H1 (cell line): ENCODE results near the gene PSMG2. TPM values are rescaled to one million over a fixed set of nuclear protein-coding genes. Genes with fewer than 3 reads are reported as not detected.

Source experiments
- CTCF ChIA-PET: fragments of 300-600 bp; sonication (Branson Sonifier 250); formaldehyde crosslinking; loops from one replicate; lab custom pipeline; 2021; ENCODE audit not compliant: partially characterized antibody; lab: Charles Lee
- POLR2A ChIA-PET: fragments of 300-600 bp; sonication (Branson Sonifier 250); formaldehyde crosslinking; loops from one replicate; lab custom pipeline; 2021; ENCODE audit warnings: inconsistent platforms; ENCODE audit not compliant: partially characterized antibody; lab: Charles Lee
- DNase-seq, 2 experiments: peaks; one replicate each; pipeline versions ENCODE4 v3.0.0 to v3.0.0-alpha.2; 2010 to 2022; ENCODE audit warnings: low spot score in 2 of 2, low read depth in 1 of 2, mixed read lengths in 1 of 2
- FAIRE-seq: peaks from 2 replicates; lab custom pipeline; 2011; peaks lifted over from hg19 to GRCh38; lab: Jason Lieb, UNC
- H2AFZ ChIP-seq: 2 replicates; pipeline ENCODE4 v1.8.1; 2012; ENCODE audit warnings: low read length, inconsistent platforms
- H2AK5ac ChIP-seq: 2 replicates; pipeline ENCODE4 v1.6.1; 2013; ENCODE audit warnings: low read depth, low read length
- H2BK120ac ChIP-seq: replicated peaks from 2 replicates; pipeline ENCODE3; 2013; ENCODE audit warnings: low read depth, low read length, inconsistent platforms
- H2BK12ac ChIP-seq: 2 replicates; pipeline ENCODE4 v1.6.1; 2013; ENCODE audit warnings: low read depth, low read length
- H2BK15ac ChIP-seq: 2 replicates; pipeline ENCODE4 v1.6.1; 2013; ENCODE audit warnings: low read length
- H2BK20ac ChIP-seq: 2 replicates; pipeline ENCODE4 v1.6.1; 2013; ENCODE audit warnings: low read length
- H2BK5ac ChIP-seq: 2 replicates; pipeline ENCODE4 v1.6.1; 2013; ENCODE audit warnings: low read depth, low read length
- H3K14ac ChIP-seq: 2 replicates; pipeline ENCODE4 v1.6.1; 2013; ENCODE audit warnings: inconsistent platforms; ENCODE audit not compliant: insufficient read length
- H3K18ac ChIP-seq: 2 replicates; pipeline ENCODE4 v1.6.1; 2013; ENCODE audit warnings: low read length; ENCODE audit errors: extremely low read depth
- H3K23ac ChIP-seq: 2 replicates; pipeline ENCODE4 v1.6.1; 2013; ENCODE audit warnings: inconsistent platforms; ENCODE audit not compliant: insufficient read length
- H3K23me2 ChIP-seq: 2 replicates; pipeline ENCODE4 v1.6.1; 2013; ENCODE audit warnings: low read depth, low read length
- H3K27ac ChIP-seq: 2 replicates; pipeline ENCODE4 v1.6.1; 2011; ENCODE audit warnings: low read depth, low read length, inconsistent platforms
- H3K27me3 ChIP-seq, 4 experiments: replicated peaks in 1 of 4; 1 replicate in 1 of 4; 2 replicates in 3 of 4; pipeline versions ENCODE4 v1.6.1 to v1.8.1; 2011 to 2013; ENCODE audit warnings: low read length in 3 of 4, mild to moderate bottlenecking in 3 of 4, inconsistent platforms in 2 of 4, mixed read lengths in 2 of 4, moderate library complexity in 1 of 4; ENCODE audit not compliant: control insufficient read depth in 3 of 4, insufficient read depth in 3 of 4; ENCODE audit errors: extremely low read depth in 1 of 4
- H3K36me3 ChIP-seq, 4 experiments: 2 replicates each; pipeline versions ENCODE4 v1.6.1 to v1.8.1; 2011 to 2013; ENCODE audit warnings: mild to moderate bottlenecking in 4 of 4, low read length in 3 of 4, moderate library complexity in 2 of 4, control low read depth in 1 of 4, inconsistent platforms in 1 of 4; ENCODE audit not compliant: insufficient read depth in 4 of 4, control insufficient read depth in 2 of 4
- H3K4ac ChIP-seq: replicated peaks from 2 replicates; pipeline ENCODE3; 2013; ENCODE audit warnings: low read length, low read depth, mixed read lengths, inconsistent platforms; ENCODE audit not compliant: insufficient read length
- H3K4me1 ChIP-seq, 4 experiments: replicated peaks in 1 of 4; 1 replicate in 1 of 4; 2 replicates in 3 of 4; pipeline versions ENCODE4 v1.6.1 to v1.8.1; 2011 to 2013; ENCODE audit warnings: low read length in 3 of 4, inconsistent platforms in 2 of 4, mixed read lengths in 1 of 4; ENCODE audit not compliant: insufficient read depth in 4 of 4, control insufficient read depth in 3 of 4
- H3K4me2 ChIP-seq, 2 experiments: 2 replicates each; pipeline versions ENCODE4 v1.6.1 to v1.8.1; 2011 to 2013; ENCODE audit warnings: low read depth in 2 of 2, low read length in 2 of 2, control low read depth in 1 of 2, inconsistent platforms in 1 of 2, mild to moderate bottlenecking in 1 of 2; ENCODE audit not compliant: insufficient read depth in 1 of 2
- H3K4me3 ChIP-seq, 4 experiments: fragments of 200-600, 300-600 bp in 1 of 4; sonication (generic), shearing (Covaris generic), sonication (Bioruptor Twin) in 1 of 4; 2 replicates each; pipeline versions ENCODE4 v1.5.1 to v1.8.1; 2011 to 2016; ENCODE audit warnings: low read length in 4 of 4, low read depth in 3 of 4, control low read depth in 2 of 4, inconsistent platforms in 2 of 4, mild to moderate bottlenecking in 2 of 4, mixed read lengths in 1 of 4, moderate library complexity in 1 of 4; ENCODE audit not compliant: insufficient read depth in 2 of 4; ENCODE audit errors: extremely low read depth in 1 of 4
- H3K56ac ChIP-seq: replicated peaks from 2 replicates; pipeline ENCODE3; 2013; ENCODE audit warnings: low read depth, mild to moderate bottlenecking, mixed read lengths, low read length, inconsistent platforms; ENCODE audit not compliant: insufficient read length
- H3K79me1 ChIP-seq: 2 replicates; pipeline ENCODE4 v1.6.1; 2013; ENCODE audit warnings: low read depth, low read length, control low read depth
- H3K79me2 ChIP-seq, 2 experiments: 2 replicates each; pipeline versions ENCODE4 v1.6.1 to v1.8.1; 2012 to 2013; ENCODE audit warnings: low read length in 2 of 2, mild to moderate bottlenecking in 2 of 2, inconsistent platforms in 1 of 2; ENCODE audit not compliant: insufficient read depth in 2 of 2, control insufficient read depth in 1 of 2
- H3K9ac ChIP-seq, 4 experiments: replicated peaks in 1 of 4; 1 replicate in 1 of 4; 2 replicates in 3 of 4; pipeline versions ENCODE4 v1.6.1 to v1.8.1; 2011 to 2013; ENCODE audit warnings: low read depth in 3 of 4, low read length in 3 of 4, control low read depth in 2 of 4, mild to moderate bottlenecking in 2 of 4, moderate library complexity in 2 of 4, inconsistent platforms in 1 of 4; ENCODE audit errors: extremely low read depth in 1 of 4
- H3K9me3 ChIP-seq, 2 experiments: 2 replicates each; pipeline versions ENCODE4 v1.6.1 to v1.8.1; 2012 to 2013; ENCODE audit warnings: mild to moderate bottlenecking in 2 of 2, moderate library complexity in 2 of 2, control low read depth in 1 of 2, inconsistent platforms in 1 of 2, low read depth in 1 of 2, low read length in 1 of 2, mixed read lengths in 1 of 2; ENCODE audit not compliant: insufficient read depth in 2 of 2
- H4K20me1 ChIP-seq, 2 experiments: replicated peaks in 1 of 2; 2 replicates each; pipeline versions ENCODE3 to v1.8.1; 2011 to 2013; ENCODE audit warnings: inconsistent platforms in 2 of 2, low read length in 2 of 2, mild to moderate bottlenecking in 1 of 2; ENCODE audit not compliant: insufficient read depth in 2 of 2, control insufficient read depth in 1 of 2
- H4K5ac ChIP-seq: 2 replicates; pipeline ENCODE4 v1.6.1; 2013; ENCODE audit warnings: low read length, low read depth, mixed read lengths, inconsistent platforms; ENCODE audit not compliant: insufficient read length
- H4K8ac ChIP-seq: 2 replicates; pipeline ENCODE4 v1.8.0; 2013; ENCODE audit warnings: mild to moderate bottlenecking, moderate library complexity, low read length, inconsistent platforms; ENCODE audit not compliant: insufficient read depth; ENCODE audit errors: extremely low read depth
- H4K91ac ChIP-seq: replicated peaks from 2 replicates; pipeline ENCODE3; 2013; ENCODE audit warnings: low read length, mixed read lengths, inconsistent platforms; ENCODE audit not compliant: insufficient read length
- ATF3 ChIP-seq: IDR thresholded peaks from 2 replicates; pipeline ENCODE4 v1.6.1; 2011; ENCODE audit warnings: low read depth, mild to moderate bottlenecking, low read length; ENCODE audit not compliant: insufficient read depth
- USF2 ChIP-seq: IDR thresholded peaks from 2 replicates; pipeline ENCODE4 v1.6.1; 2011; ENCODE audit warnings: low read length, improper control_type of control experiment
- WGBS, 2 experiments: shearing (Covaris generic) in 1 of 2; methylation state at CpG; one replicate each; pipeline versions ENCODE4 v1.1.6 to v1.1.7; 2013 to 2015; ENCODE audit warnings: low lambda C conversion rate in 2 of 2, mixed read lengths in 2 of 2, inconsistent platforms in 1 of 2, low coverage in 1 of 2, missing lambda C conversion rate in 1 of 2; ENCODE audit not compliant: insufficient replicate concordance in 2 of 2, insufficient coverage in 1 of 2, insufficient read length in 1 of 2; ENCODE audit errors: extremely low coverage in 1 of 2, missing lambda C conversion rate in 1 of 2; 5-methylcytosine and 5-hydroxymethylcytosine counted together
- polyA plus RNA-seq, 7 experiments: library from polyadenylated mRNA; depleted of rRNA in 3 of 7; stranded (reverse) in 5 of 7; unstranded in 2 of 7; fragments of >200 nt in 5 of 7; fragments of 200-250 nt in 2 of 7; gene quantifications; 1 replicate in 5 of 7; 2 replicates in 1 of 7; 4 replicates in 1 of 7; pipeline versions ENCODE4 v1.2.1 to v1.2.3, GENCODE V29; 2011 to 2013; ENCODE audit warnings: missing spikeins in 2 of 7, mixed read lengths in 2 of 7
- total RNA-seq: library from RNA; stranded (reverse); fragmentation: NEBNext Ultra II Directional; extraction: Animal tissue kit (Norgen Biotek cat#: 25700); gene quantifications from 2 replicates; pipeline ENCODE4 v1.2.1, GENCODE V29; 2021

Gene PSMG2
- total and polyA plus RNA-seq, 2 of the 8 experiments (the other 6 are each of a cell fraction or from before 2014, with no cell fraction given) = 52.9 to 79.3 TPM

GRCh38 chr18:12711446-12711845 is 8.6 kb downstream of the PSMG2 start:
- Histone ChIP-seq H3K79me1 (no peaks in the 10 kb centered on the region; the same call in 1 of the 2 replicates), H2BK15ac (no peak overlapping the region), H3K23me2 (no peaks in the 10 kb centered on the region), H3K27ac (no peak overlapping the region), H3K4me2 (no peak overlapping the region), H2BK5ac (no peak overlapping the region), H4K5ac (no peak overlapping the region), H2BK120ac (no peak overlapping the region), H3K14ac (no peak overlapping the region), H3K79me2 (peaks cover 0 to 7% of the 10 kb centered on the region in 2 experiments; a peak in 3 of 4 replicates), H3K36me3 (peaks cover 9 to 50% (median 35%) of the 10 kb centered on the region in 4 experiments; a peak in 7 of 8 replicates), H4K91ac (no peak overlapping the region), H2BK20ac (no peak overlapping the region), H3K4ac (no peak overlapping the region), H3K9me3 (no peaks in the 10 kb centered on the region), H3K4me1 (peaks cover 0 to 6% (median 2%) of the 10 kb centered on the region in 4 experiments; a peak in 2 of 7 replicates), H4K20me1 (peaks cover 0 to 1% of the 10 kb centered on the region in 2 experiments), H3K18ac (no peak overlapping the region), H2BK12ac (no peak overlapping the region), H2AK5ac (no peak overlapping the region), H3K9ac (no peak overlapping the region), H3K23ac (no peak overlapping the region), H2AFZ (no peak overlapping the region), H3K4me3 (no peak overlapping the region), H3K27me3 (no peaks in the 10 kb centered on the region), H3K56ac (no peak overlapping the region), H4K8ac (no peak overlapping the region)
- no peak for DNase-seq
- TF ChIP-seq ATF3 (no peak), USF2 (no peak)
- POLR2A ChIA-PET = interaction anchor here (0.6 to 1.7 kb wide), 3 partner anchors 9 to 153 kb away, joined by 3 to 4 read pairs (median 4); partner anchors contain the start of gene CEP76
- WGBS, 2 experiments = 100% methylated on average over 5 of the region's 5 CpGs; no CpG with 5 or more reads in 1 of the 2 experiments
- FAIRE-seq = no peak
- CTCF ChIA-PET = interaction anchor here (1.7 kb wide), 1 partner anchor 9 kb away, joined by 3 read pairs; the partner anchor contains the start of gene CEP76
